Measurements from ENCODE around the gene KCND3.

DNA sequence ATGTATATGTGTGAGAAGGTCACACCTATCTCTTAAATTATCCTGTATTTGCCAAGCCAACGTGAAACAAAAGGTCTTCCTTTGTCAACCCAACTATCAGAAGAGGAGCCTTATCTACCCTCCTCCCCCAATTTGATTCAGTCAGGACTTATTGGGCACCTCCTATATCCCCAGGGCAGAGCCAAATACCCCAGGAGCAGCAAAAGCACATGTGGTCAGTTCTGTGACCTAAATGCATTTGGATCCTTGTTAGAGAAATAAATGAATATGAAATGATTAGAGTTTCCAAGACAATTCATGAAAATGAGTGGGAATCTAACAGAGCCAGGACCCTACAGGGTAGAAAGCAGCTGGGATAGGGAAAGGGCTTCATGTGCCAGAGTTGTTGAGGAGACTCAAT is 37.0 kb upstream of the KCND3 start:
- TF ChIP-seq, protein P1, sequence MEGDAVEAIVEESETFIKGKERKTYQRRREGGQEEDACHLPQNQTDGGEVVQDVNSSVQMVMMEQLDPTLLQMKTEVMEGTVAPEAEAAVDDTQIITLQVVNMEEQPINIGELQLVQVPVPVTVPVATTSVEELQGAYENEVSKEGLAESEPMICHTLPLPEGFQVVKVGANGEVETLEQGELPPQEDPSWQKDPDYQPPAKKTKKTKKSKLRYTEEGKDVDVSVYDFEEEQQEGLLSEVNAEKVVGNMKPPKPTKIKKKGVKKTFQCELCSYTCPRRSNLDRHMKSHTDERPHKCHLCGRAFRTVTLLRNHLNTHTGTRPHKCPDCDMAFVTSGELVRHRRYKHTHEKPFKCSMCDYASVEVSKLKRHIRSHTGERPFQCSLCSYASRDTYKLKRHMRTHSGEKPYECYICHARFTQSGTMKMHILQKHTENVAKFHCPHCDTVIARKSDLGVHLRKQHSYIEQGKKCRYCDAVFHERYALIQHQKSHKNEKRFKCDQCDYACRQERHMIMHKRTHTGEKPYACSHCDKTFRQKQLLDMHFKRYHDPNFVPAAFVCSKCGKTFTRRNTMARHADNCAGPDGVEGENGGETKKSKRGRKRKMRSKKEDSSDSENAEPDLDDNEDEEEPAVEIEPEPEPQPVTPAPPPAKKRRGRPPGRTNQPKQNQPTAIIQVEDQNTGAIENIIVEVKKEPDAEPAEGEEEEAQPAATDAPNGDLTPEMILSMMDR (conservative IDR thresholded peaks at IDR 0.05; ENCODE audit: low read length), result no peak
- no peak for TF ChIP-seq EZH2phosphoT487 (IDR thresholded peaks at IDR 0.05; ENCODE audit: borderline replicate concordance)
